MM.1S (cell line): ENCODE measurements around the gene RAB11FIP4.

Source experiments
- DNase-seq: peaks from one replicate; pipeline ENCODE4 v3.0.0-alpha.2; 2015
- H2AFZ ChIP-seq: fragments of 300-600 bp; sonication (generic); 2 replicates; pipeline ENCODE4 v1.6.0; 2016; ENCODE audit warnings: antibody characterized with exemption, low read length
- H3F3A ChIP-seq: fragments of 300-600 bp; sonication (generic); 2 replicates; pipeline ENCODE4 v1.6.1; 2016; ENCODE audit warnings: mild to moderate bottlenecking, antibody characterized with exemption, low read length, moderate library complexity, mixed read lengths; ENCODE audit not compliant: insufficient read depth
- H3K27ac ChIP-seq: fragments of 300-600 bp; sonication (generic); 2 replicates; pipeline ENCODE4 v1.5.1; 2016; ENCODE audit warnings: mild to moderate bottlenecking, low read length
- H3K27me3 ChIP-seq: fragments of 300-600 bp; sonication (generic); replicated peaks from 2 replicates; pipeline ENCODE4 v1.6.0; 2016; ENCODE audit warnings: low read length; ENCODE audit not compliant: insufficient read depth
- H3K36me3 ChIP-seq: fragments of 300-600 bp; sonication (generic); replicated peaks from 2 replicates; pipeline ENCODE4 v1.6.1; 2016; ENCODE audit warnings: mild to moderate bottlenecking, low read length, mixed read lengths; ENCODE audit not compliant: insufficient read depth
- H3K4me1 ChIP-seq: fragments of 300-600 bp; sonication (generic); 2 replicates; pipeline ENCODE4 v1.6.1; 2016; ENCODE audit warnings: low read length, mixed read lengths
- H3K4me2 ChIP-seq: fragments of 300-600 bp; sonication (generic); 2 replicates; pipeline ENCODE4 v1.6.0; 2016; ENCODE audit warnings: low read depth, low read length
- H3K4me3 ChIP-seq: fragments of 300-600 bp; sonication (generic); 2 replicates; pipeline ENCODE4 v1.5.1; 2016; ENCODE audit warnings: low read length, mixed read lengths
- H3K79me2 ChIP-seq: fragments of 300-600 bp; sonication (generic); 2 replicates; pipeline ENCODE4 v1.6.1; 2016; ENCODE audit warnings: mixed run types, low read length, mixed read lengths
- H3K9ac ChIP-seq: fragments of 300-600 bp; sonication (generic); 2 replicates; pipeline ENCODE4 v1.6.1; 2016; ENCODE audit warnings: low read length, mixed read lengths
- H3K9me2 ChIP-seq: fragments of 300-600 bp; sonication (generic); replicated peaks from 2 replicates; pipeline ENCODE4 v1.6.1; 2016; ENCODE audit warnings: mild to moderate bottlenecking, low read length, mixed read lengths; ENCODE audit not compliant: insufficient read depth
- H3K9me3 ChIP-seq: fragments of 300-600 bp; sonication (generic); replicated peaks from 2 replicates; pipeline ENCODE4 v1.6.1; 2016; ENCODE audit warnings: mild to moderate bottlenecking, low read length, mixed read lengths; ENCODE audit not compliant: insufficient read depth
- H4K20me1 ChIP-seq: fragments of 300-600 bp; sonication (generic); 2 replicates; pipeline ENCODE4 v1.6.1; 2016; ENCODE audit warnings: mild to moderate bottlenecking, low read length, moderate library complexity, mixed read lengths; ENCODE audit not compliant: insufficient read depth
- CTCF ChIP-seq: fragments of 300-600 bp; sonication (generic); IDR thresholded peaks from 2 replicates; pipeline ENCODE4 v1.5.1; 2016; ENCODE audit warnings: antibody characterized with exemption, low read length, mixed read lengths
- EZH2 ChIP-seq: fragments of 300-600 bp; sonication (generic); optimal IDR thresholded peaks from 2 replicates; pipeline ENCODE3; 2017; ENCODE audit warnings: low read depth, mild to moderate bottlenecking, antibody characterized with exemption, low read length, mixed read lengths
- EZH2phosphoT487 ChIP-seq: fragments of 300-600 bp; sonication (generic); IDR thresholded peaks from 2 replicates; pipeline ENCODE4 v1.6.1; 2018; ENCODE audit warnings: antibody characterized with exemption, low read length

Gene RAB11FIP4

GRCh38 chr17:31449111-31449510 is 57.6 kb downstream of the RAB11FIP4 start:
- no peak overlapping the region for H3K4me3 ChIP-seq
- H3K79me2 ChIP-seq, result no peaks in the 10 kb centered on the region
- H3K4me1 ChIP-seq, result no peaks in the 10 kb centered on the region
- H3K9ac ChIP-seq, result no peak overlapping the region
- DNase-seq, result no peak
- H3K27me3 ChIP-seq, result no peaks in the 10 kb centered on the region
- H3K27ac ChIP-seq, result no peak overlapping the region
- H3F3A ChIP-seq, result no peaks in the 10 kb centered on the region
- no peaks in the 10 kb centered on the region for H3K36me3 ChIP-seq
- no peak for TF ChIP-seq EZH2
- no peak for TF ChIP-seq CTCF
- no peaks in the 10 kb centered on the region for H3K9me2 ChIP-seq
- no peak overlapping the region for H3K4me2 ChIP-seq
- no peaks in the 10 kb centered on the region for H3K9me3 ChIP-seq
- H2AFZ ChIP-seq, result no peak overlapping the region
- H4K20me1 ChIP-seq, result no peaks in the 10 kb centered on the region

DNA sequence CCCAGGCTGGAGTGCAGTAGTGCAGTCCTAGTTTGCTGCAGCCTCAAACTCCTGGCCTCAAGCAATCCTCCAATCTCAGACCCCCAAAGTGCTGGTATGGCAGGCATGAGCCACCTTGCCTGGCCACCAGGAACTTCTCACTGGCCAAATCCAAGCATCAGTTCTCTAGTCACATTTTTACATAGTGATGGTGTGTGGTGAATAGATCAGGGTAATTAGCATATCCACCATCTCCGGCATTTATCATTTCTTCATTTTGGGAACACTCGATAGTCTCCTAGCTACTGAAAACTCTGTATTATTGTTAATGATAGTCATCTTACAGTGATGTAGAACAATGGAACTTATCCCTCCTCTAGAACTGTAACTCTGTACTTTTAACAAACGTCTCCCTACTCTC is 58.3 kb downstream of the RAB11FIP4 start:
- Histone ChIP-seq H3K9me3 (no peaks in the 10 kb centered on the region), H3K4me3 (no peak overlapping the region), H3K27me3 (no peaks in the 10 kb centered on the region), H3K9me2 (no peaks in the 10 kb centered on the region), H3K79me2 (no peaks in the 10 kb centered on the region), H2AFZ (no peak overlapping the region), H3K36me3 (no peaks in the 10 kb centered on the region), H3K9ac (no peak overlapping the region), H3F3A (no peaks in the 10 kb centered on the region), H3K4me1 (no peaks in the 10 kb centered on the region), H3K4me2 (no peak overlapping the region), H4K20me1 (no peaks in the 10 kb centered on the region), H3K27ac (no peak overlapping the region)
- TF ChIP-seq EZH2 (no peak), CTCF (no peak), EZH2phosphoT487 (no peak)
- DNase-seq, result no peak

DNA sequence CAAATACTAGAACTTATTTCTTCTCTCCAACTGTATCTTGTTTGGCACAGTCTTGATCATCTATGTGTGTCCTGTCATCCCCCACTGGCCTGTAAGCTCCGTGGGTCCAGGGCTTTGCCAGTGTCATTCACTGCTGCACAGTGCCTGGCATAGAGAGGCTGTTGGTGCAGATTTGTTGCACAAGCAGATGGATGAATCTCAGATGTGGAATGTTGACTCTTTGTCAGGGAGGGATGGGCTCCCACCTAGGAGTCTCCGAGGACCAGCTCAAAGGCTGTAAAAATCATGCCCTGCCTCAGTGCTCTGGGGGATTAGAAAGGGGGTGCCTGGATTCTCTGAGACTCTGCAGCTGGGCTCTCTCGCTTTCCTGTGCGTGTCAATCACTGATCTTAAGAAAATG is 60.6 kb downstream of the RAB11FIP4 start:
- DNase-seq, result no peak
- Histone ChIP-seq H3K9ac (no peak overlapping the region), H3K9me2 (no peaks in the 10 kb centered on the region), H3K79me2 (no peaks in the 10 kb centered on the region), H3K36me3 (no peaks in the 10 kb centered on the region), H2AFZ (no peak overlapping the region), H3K4me3 (no peak overlapping the region), H3K27ac (no peak overlapping the region), H4K20me1 (no peaks in the 10 kb centered on the region), H3F3A (no peaks in the 10 kb centered on the region), H3K9me3 (no peaks in the 10 kb centered on the region), H3K4me1 (no peaks in the 10 kb centered on the region), H3K4me2 (no peak overlapping the region), H3K27me3 (no peaks in the 10 kb centered on the region)
- no peak for TF ChIP-seq EZH2phosphoT487
- TF ChIP-seq CTCF, result no peak
- no peak for TF ChIP-seq EZH2
